ENCODE results near the gene CRADD.

DNA sequence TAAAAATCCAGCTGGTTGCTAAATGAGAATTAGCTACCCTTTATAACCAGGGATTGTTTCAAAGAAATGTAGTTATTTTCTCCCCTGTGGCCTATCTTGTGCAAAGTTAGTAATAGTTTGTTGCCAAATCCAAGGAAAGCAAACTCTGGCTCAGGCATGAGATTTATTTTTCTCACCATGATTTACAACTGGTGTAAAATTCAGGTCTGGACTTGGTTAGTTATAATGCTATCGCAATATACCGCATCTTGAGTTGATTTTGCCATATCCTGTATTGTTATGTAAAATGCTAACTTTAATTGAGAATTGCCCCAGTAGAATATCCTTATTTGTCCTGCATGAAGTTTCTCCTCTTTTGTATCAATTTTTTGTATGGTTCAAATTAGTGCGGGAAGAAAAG is 135.5 kb downstream of the CRADD start:
- TF ChIP-seq, protein P1, sequence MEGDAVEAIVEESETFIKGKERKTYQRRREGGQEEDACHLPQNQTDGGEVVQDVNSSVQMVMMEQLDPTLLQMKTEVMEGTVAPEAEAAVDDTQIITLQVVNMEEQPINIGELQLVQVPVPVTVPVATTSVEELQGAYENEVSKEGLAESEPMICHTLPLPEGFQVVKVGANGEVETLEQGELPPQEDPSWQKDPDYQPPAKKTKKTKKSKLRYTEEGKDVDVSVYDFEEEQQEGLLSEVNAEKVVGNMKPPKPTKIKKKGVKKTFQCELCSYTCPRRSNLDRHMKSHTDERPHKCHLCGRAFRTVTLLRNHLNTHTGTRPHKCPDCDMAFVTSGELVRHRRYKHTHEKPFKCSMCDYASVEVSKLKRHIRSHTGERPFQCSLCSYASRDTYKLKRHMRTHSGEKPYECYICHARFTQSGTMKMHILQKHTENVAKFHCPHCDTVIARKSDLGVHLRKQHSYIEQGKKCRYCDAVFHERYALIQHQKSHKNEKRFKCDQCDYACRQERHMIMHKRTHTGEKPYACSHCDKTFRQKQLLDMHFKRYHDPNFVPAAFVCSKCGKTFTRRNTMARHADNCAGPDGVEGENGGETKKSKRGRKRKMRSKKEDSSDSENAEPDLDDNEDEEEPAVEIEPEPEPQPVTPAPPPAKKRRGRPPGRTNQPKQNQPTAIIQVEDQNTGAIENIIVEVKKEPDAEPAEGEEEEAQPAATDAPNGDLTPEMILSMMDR (IDR thresholded peaks at IDR 0.05), result no peak
- TF ChIP-seq POLR2A (IDR thresholded peaks at IDR 0.05), result no peak

Measured in body of pancreas (tissue), 4 donors.